ENCODE data around the gene PSTPIP1.
A peak's percentile ranks its signal among the peaks of the same experiment; 100 is the strongest.

- no peak for TF ChIP-seq CREB1 (IDR thresholded peaks at IDR 0.05)
- no peak for TF ChIP-seq CREB1 (CRISPR knock-in tag; IDR thresholded peaks at IDR 0.05)
- no peak for TF ChIP-seq SMAD4 (CRISPR knock-in tag; conservative IDR thresholded peaks at IDR 0.05)
- no peak for TF ChIP-seq EZH2 (IDR thresholded peaks at IDR 0.05; ENCODE audit: borderline replicate concordance, low read depth, low read length)
- TF ChIP-seq CTCF (IDR thresholded peaks at IDR 0.05 in 2 of 3, conservative IDR thresholded peaks at IDR 0.05 in 1 of 3; ENCODE audit: insufficient read depth in 2 of 3, low read depth in 1 of 3, low read length in 3 of 3), result peak; percentile 65 to 82 (median 68)
- TF ChIP-seq ARID2 (IDR thresholded peaks at IDR 0.05), result no peak
- no peak for TF ChIP-seq ZNF274 (IDR thresholded peaks at IDR 0.05; ENCODE audit: borderline replicate concordance, low read depth, low read length)
- TF ChIP-seq NR2C2 (CRISPR knock-in tag; IDR thresholded peaks at IDR 0.05), result no peak
- no peak for TF ChIP-seq NR2C2 (tag; IDR thresholded peaks at IDR 0.05)
- no peak for TF ChIP-seq CBX2 (IDR thresholded peaks at IDR 0.05; ENCODE audit: insufficient read depth, low read length, poor library complexity, severe bottlenecking)
- TF ChIP-seq NRF1 (conservative IDR thresholded peaks at IDR 0.05 in 1 of 2, IDR thresholded peaks at IDR 0.05 in 1 of 2), result no peak
- no peak for TF ChIP-seq CHCHD3 (CRISPR knock-in tag; IDR thresholded peaks at IDR 0.05)
- no peak for TF ChIP-seq TARDBP (IDR thresholded peaks at IDR 0.05)
- no peak for TF ChIP-seq MGA (IDR thresholded peaks at IDR 0.05)
Measured at GRCh38 chr15:77034695-77035489, 40.0 kb downstream of the PSTPIP1 start.

All from K562 (cell line).